ENCODE results near the gene DISC1. TPM values are rescaled to one million over a fixed set of nuclear protein-coding genes. Genes with fewer than 3 reads are reported as not detected.

DISC1 gene
- polyA plus RNA-seq, 3 donors = 5.5 to 14.7 (median 5.8) TPM

DNA sequence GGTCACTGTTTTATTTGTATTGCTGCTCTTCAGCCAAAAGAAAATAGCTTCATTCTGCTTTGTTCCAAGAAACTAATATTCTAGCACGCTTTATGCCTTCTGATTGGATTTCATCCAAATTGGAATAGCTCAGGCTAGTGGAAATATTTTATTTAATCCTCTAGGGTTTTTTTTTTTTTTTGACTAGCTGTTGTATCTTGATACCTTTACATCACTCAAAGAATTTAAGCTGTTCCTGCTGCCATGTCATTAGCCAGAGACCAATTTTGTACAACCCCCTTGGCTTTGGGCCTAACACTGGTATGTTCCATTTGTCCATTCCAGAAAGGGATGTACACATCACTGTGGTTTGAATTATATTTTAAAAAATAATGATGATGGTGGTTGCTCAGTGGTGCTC lies 103.0 kb downstream of the DISC1 start:
- H4K20me1 ChIP-seq (ENCODE audit: insufficient read depth, low read length) = peaks cover 75% of the 10 kb centered on the region
- no peak overlapping the region for H3K27ac ChIP-seq (ENCODE audit: low read depth in 1 of 2, low read length in 2 of 2)
- H3K4me3 ChIP-seq (replicated peaks in 1 of 3; ENCODE audit: low read depth in 2 of 3, low read length in 3 of 3) = no peak overlapping the region
- DNase-seq = no peak
- H3K4me1 ChIP-seq (ENCODE audit: control insufficient read depth in 1 of 2, insufficient read depth in 2 of 2, low read length in 2 of 2) = peaks cover 19% of the 10 kb centered on the region in 2 donors
- H3K27me3 ChIP-seq (ENCODE audit: control insufficient read depth in 2 of 2, insufficient read depth in 2 of 2, low read length in 2 of 2) = no peaks in the 10 kb centered on the region
- peaks cover 51% of the 10 kb centered on the region for H3K79me2 ChIP-seq (ENCODE audit: insufficient read depth, low read length)
- H3K36me3 ChIP-seq (replicated peaks in 1 of 2; ENCODE audit: control insufficient read depth in 1 of 2, insufficient read depth in 2 of 2, low read length in 2 of 2) = peaks cover 0 to 6% of the 10 kb centered on the region in 2 donors
- Mint-ChIP-seq H3K27ac (no peak overlapping the region), H3K4me3 (no peak overlapping the region), H3K9me3 (no peaks in the 10 kb centered on the region), H3K27me3 (ENCODE audit: low read depth in 3 of 3) (no peaks in the 10 kb centered on the region), H3K4me1 (peaks cover 22% of the 10 kb centered on the region), H3K36me3 (peaks cover 3 to 16% of the 10 kb centered on the region in 2 donors)
- no CpG with 5 or more reads among the region's 1 CpG for WGBS (ENCODE audit: insufficient coverage)
- no peak overlapping the region for H2AFZ ChIP-seq (ENCODE audit: insufficient read depth, low read depth, low read length, poor library complexity, severe bottlenecking)
- no peak overlapping the region for H3K4me2 ChIP-seq (replicated peaks; ENCODE audit: extremely low read depth, low read length, poor library complexity, severe bottlenecking)
- TF ChIP-seq, protein P1, sequence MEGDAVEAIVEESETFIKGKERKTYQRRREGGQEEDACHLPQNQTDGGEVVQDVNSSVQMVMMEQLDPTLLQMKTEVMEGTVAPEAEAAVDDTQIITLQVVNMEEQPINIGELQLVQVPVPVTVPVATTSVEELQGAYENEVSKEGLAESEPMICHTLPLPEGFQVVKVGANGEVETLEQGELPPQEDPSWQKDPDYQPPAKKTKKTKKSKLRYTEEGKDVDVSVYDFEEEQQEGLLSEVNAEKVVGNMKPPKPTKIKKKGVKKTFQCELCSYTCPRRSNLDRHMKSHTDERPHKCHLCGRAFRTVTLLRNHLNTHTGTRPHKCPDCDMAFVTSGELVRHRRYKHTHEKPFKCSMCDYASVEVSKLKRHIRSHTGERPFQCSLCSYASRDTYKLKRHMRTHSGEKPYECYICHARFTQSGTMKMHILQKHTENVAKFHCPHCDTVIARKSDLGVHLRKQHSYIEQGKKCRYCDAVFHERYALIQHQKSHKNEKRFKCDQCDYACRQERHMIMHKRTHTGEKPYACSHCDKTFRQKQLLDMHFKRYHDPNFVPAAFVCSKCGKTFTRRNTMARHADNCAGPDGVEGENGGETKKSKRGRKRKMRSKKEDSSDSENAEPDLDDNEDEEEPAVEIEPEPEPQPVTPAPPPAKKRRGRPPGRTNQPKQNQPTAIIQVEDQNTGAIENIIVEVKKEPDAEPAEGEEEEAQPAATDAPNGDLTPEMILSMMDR (IDR thresholded peaks at IDR 0.05) = no peak
- intact Hi-C loops (cut with micrococcal nuclease) = no loop called here
- H3K9ac ChIP-seq (ENCODE audit: insufficient read depth, low read length, poor library complexity, severe bottlenecking) = no peak overlapping the region
- H3K9me3 ChIP-seq (replicated peaks in 1 of 2; ENCODE audit: control insufficient read depth in 1 of 2, insufficient read depth in 1 of 2, low read length in 2 of 2) = no peaks in the 10 kb centered on the region

DNA sequence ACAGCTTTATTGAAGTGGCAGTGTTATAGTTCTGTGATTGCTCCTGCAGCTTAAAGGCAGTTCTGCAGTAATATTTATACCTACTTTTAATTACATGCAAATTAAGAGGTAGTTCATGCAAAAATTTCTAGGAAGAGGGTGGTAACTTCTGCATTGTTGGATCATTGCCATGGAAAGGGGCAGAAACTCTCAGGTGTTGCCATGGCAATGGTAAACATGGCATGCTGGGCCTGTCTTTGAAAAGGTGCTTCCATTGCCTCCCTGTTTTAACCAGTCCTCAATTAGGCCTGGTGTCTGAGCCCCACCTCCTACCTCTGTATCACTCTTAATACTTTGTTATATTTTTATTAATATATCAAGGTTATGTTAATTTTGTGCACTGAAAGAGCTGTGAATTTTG lies 104.7 kb downstream of the DISC1 start:
- Histone ChIP-seq H2AFZ (ENCODE audit: insufficient read depth, low read depth, low read length, poor library complexity, severe bottlenecking) (no peak overlapping the region), H3K27ac (ENCODE audit: low read depth in 1 of 2, low read length in 2 of 2) (no peak overlapping the region), H3K9me3 (replicated peaks in 1 of 2; ENCODE audit: control insufficient read depth in 1 of 2, insufficient read depth in 1 of 2, low read length in 2 of 2) (no peaks in the 10 kb centered on the region), H3K36me3 (replicated peaks in 1 of 2; ENCODE audit: control insufficient read depth in 1 of 2, insufficient read depth in 2 of 2, low read length in 2 of 2) (peaks cover 0 to 6% of the 10 kb centered on the region in 2 donors), H4K20me1 (ENCODE audit: insufficient read depth, low read length) (peaks cover 63% of the 10 kb centered on the region), H3K9ac (ENCODE audit: insufficient read depth, low read length, poor library complexity, severe bottlenecking) (no peak overlapping the region), H3K4me2 (replicated peaks; ENCODE audit: extremely low read depth, low read length, poor library complexity, severe bottlenecking) (no peak overlapping the region), H3K27me3 (ENCODE audit: control insufficient read depth in 2 of 2, insufficient read depth in 2 of 2, low read length in 2 of 2) (no peaks in the 10 kb centered on the region), H3K4me1 (ENCODE audit: control insufficient read depth in 1 of 2, insufficient read depth in 2 of 2, low read length in 2 of 2) (peaks cover 4 to 5% of the 10 kb centered on the region in 2 donors), H3K4me3 (replicated peaks in 1 of 3; ENCODE audit: low read depth in 2 of 3, low read length in 3 of 3) (no peak overlapping the region), H3K79me2 (ENCODE audit: insufficient read depth, low read length) (peaks cover 53% of the 10 kb centered on the region)
- no peak for DNase-seq
- Mint-ChIP-seq H3K4me1 (peaks cover 5% of the 10 kb centered on the region), H3K27ac (no peak overlapping the region), H3K27me3 (ENCODE audit: low read depth in 3 of 3) (no peaks in the 10 kb centered on the region), H3K4me3 (no peak overlapping the region), H3K9me3 (no peaks in the 10 kb centered on the region), H3K36me3 (peaks cover 3 to 10% of the 10 kb centered on the region in 2 donors)
- TF ChIP-seq, protein P1 (IDR thresholded peaks at IDR 0.05) = no peak
- intact Hi-C loops (cut with micrococcal nuclease) = no loop called here

Measured in CD14-positive monocyte (primary cell).